Measurements from ENCODE around the gene CLEC20A. TPM values are rescaled to one million over a fixed set of nuclear protein-coding genes. Genes with fewer than 3 reads are reported as not detected.

The CLEC20A gene
- total and polyA plus RNA-seq, 2 of the 8 experiments (the other 6 are each of a cell fraction or from before 2014, with no cell fraction given) = not detected

DNA sequence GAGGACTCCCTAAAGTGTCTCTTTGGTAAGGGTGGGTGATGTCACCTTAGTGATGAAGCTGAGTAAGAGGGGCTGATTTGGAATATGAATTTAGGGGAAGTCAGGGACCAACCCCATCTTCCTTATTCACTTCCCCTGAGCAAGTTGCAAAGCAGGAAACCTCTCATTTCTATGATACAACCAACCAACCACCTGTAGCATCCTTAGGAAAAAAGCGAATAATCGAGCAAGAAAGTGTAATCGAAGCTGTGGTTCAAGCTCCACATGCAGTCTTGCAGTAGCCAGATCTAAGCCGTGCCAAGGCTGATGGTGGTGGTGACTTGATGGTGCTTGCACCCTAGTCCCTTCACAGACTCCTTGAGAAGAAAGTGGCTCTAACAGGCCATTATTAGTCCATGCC lies 19.3 kb upstream of the CLEC20A start (continued):
- TF ChIP-seq ZNF274 (IDR thresholded peaks at IDR 0.05; ENCODE audit: borderline replicate concordance, extremely low read depth, low read length) = no peak
- TF ChIP-seq KDM5A (IDR thresholded peaks at IDR 0.05; ENCODE audit: low read length) = no peak
- TF ChIP-seq, protein P1, sequence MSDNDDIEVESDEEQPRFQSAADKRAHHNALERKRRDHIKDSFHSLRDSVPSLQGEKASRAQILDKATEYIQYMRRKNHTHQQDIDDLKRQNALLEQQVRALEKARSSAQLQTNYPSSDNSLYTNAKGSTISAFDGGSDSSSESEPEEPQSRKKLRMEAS (IDR thresholded peaks at IDR 0.05) = no peak
- no peak for TF ChIP-seq TCF12 (IDR thresholded peaks at IDR 0.05; ENCODE audit: low read depth, low read length)
- TF ChIP-seq SIN3A (conservative IDR thresholded peaks at IDR 0.05 in 1 of 2, IDR thresholded peaks at IDR 0.05 in 1 of 2; ENCODE audit: low read depth in 1 of 2, low read length in 2 of 2) = no peak

Measured in H1 (cell line).